Measurements from ENCODE around the gene NXNL2.

The NXNL2 gene

DNA sequence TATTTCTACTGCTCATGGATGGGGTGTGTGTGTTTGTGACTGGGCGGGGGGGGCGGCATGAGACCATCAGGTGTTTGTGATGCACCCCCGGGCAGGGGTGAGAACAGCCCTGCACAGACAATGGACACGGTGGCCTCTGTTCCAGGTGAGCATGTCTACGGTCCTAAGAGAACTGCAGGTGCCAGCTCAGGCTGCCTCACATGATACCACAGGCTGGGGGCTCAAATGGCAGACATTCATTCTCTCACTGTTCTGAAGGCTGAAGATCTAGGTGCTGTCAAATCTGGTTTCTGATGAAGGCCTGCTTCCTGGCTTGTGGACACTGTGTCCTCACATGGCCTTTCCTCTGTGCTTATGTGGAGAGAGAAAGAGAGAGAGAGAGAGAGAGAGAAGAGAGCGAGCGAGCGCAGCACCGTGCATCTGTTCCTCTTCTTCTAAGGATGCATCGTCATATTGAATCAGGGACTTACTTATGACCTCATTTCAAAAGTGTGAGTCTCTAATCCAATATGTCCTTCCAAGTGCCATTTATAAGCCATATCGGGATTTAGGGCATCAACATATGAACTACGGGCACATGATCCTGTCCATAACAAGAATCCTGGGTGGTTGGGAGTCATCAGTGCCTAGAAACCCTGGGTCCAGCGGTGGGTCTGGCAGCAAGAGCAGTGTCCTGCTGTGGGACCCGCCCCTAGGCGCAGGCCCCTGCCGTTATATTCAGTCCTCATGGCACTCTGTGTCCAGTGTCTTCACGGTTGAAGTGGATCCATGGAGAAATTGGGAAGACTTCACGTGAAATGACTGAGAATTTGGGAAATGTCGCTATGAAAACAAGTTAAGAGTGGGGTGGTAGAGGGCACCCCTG lies 42.5 kb downstream of the NXNL2 start:
- TF ChIP-seq, protein P1, sequence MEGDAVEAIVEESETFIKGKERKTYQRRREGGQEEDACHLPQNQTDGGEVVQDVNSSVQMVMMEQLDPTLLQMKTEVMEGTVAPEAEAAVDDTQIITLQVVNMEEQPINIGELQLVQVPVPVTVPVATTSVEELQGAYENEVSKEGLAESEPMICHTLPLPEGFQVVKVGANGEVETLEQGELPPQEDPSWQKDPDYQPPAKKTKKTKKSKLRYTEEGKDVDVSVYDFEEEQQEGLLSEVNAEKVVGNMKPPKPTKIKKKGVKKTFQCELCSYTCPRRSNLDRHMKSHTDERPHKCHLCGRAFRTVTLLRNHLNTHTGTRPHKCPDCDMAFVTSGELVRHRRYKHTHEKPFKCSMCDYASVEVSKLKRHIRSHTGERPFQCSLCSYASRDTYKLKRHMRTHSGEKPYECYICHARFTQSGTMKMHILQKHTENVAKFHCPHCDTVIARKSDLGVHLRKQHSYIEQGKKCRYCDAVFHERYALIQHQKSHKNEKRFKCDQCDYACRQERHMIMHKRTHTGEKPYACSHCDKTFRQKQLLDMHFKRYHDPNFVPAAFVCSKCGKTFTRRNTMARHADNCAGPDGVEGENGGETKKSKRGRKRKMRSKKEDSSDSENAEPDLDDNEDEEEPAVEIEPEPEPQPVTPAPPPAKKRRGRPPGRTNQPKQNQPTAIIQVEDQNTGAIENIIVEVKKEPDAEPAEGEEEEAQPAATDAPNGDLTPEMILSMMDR (IDR thresholded peaks at IDR 0.05; ENCODE audit: control insufficient read depth, extremely low read depth, insufficient read depth): no peak
- no peak for DNase-seq (ENCODE audit: low read depth)

DNA sequence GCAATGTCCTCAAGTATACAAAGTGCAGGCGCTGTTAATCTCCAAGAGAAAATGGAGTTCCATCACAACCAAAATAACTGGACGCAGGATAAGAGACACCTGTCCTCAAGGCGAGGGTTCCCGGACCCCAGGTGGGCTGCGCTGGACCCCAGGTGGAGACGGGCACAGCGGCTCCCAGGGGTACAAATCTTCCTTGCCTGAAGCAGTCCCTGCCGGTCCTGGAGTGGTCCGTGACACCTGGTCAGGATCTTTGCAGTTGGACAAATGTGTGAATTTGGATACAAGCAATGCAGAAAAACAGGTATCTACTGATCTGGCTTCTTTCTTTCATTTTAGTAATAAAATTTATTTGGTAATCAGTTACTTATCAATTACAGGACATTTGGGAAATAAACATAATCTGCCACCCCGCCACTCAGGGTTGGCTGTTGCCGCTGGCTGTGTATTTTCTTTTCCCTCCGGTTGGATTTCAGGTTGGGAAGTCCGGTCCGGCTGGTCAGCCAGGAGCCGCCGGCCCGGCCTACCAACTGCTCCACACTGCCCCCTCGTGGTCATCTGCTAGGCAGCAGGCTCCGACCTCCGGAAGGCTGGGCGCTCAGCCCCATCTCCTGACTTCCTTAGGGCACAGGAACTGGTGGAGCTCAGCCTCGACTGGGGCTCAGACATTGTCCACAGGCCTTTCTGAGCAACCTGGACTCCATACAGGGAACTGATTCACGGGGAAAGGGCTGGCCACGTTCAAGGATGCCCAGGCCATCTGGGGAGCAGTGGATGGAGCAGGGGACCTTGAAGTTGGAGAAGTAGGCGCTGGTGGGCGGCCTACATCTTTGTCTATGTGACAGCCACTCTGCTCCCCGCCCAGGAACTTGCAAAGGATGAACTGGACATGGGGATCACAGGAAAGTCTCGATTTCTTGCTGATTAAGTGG lies 43.4 kb downstream of the NXNL2 start:
- peak; percentile 41 for DNase-seq (ENCODE audit: low read depth)
- H3K4me3 ChIP-seq (ENCODE audit: low read depth, low read length): no peak overlapping the region
- TF ChIP-seq, protein P1 (IDR thresholded peaks at IDR 0.05; ENCODE audit: control insufficient read depth, extremely low read depth, insufficient read depth): peak; percentile 95

More for the DNA sequence above, 42.5 kb downstream of the NXNL2 start:
- no peak overlapping the region for H3K4me3 ChIP-seq (ENCODE audit: low read depth, low read length)

DNA sequence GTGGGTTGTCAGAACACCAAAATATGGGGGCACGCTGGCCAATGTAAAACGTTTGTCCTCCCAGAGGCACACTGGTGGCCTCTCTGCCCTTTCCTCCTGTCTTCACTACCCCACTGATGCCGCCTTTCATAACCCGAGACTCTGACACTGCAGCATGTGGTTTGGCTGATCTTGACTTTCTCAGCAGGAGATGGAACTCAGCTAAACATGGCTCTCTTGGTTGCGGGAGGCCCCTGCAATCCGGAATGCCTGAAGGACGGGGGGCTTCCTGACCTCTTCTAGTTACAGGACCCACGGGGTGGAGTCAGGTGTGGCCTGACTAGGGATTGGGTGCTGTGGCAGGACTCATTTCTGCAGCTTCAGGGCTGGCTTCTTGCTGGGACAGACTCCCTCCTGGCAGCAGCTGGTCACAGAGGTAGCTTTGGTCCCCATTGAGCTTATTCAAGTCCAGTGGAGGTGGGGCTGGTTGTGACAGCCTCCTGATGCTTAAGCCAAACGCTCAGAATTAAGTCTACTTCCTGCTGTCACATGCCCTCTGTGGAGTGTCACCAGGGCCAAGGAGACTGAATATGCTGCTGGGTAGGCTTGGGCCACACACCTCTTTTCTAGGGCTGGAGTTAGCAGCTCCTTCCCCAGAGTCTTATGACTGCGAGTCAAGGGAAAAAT lies 44.2 kb downstream of the NXNL2 start:
- DNase-seq (ENCODE audit: low read depth): no peak
- TF ChIP-seq, protein P1 (IDR thresholded peaks at IDR 0.05; ENCODE audit: control insufficient read depth, extremely low read depth, insufficient read depth): no peak
- H3K4me3 ChIP-seq (ENCODE audit: low read depth, low read length): no peak overlapping the region

DNA sequence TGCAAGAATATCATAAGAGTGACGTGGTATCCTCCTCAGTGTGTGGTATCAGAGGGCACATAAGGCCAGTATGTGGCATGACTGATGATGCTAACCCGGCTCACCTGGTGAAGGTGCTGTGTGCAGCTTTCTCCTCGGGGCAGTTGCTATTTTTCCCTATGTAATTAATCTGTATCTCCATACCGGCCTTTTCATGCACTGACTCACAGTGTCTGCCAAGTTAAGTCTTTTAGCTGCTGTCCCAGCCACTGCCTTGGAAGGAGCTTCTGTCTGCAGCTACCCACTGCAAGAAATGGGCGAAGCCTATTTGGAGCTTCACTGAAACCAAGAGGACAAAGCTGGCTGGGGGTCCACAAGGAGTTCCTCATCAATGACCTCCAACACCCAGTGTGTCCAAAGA lies 46.0 kb downstream of the NXNL2 start:
- H3K4me3 ChIP-seq (ENCODE audit: low read depth, low read length): no peak overlapping the region
- TF ChIP-seq, protein P1 (IDR thresholded peaks at IDR 0.05; ENCODE audit: control insufficient read depth, extremely low read depth, insufficient read depth): no peak
- no peak for DNase-seq (ENCODE audit: low read depth)

DNA sequence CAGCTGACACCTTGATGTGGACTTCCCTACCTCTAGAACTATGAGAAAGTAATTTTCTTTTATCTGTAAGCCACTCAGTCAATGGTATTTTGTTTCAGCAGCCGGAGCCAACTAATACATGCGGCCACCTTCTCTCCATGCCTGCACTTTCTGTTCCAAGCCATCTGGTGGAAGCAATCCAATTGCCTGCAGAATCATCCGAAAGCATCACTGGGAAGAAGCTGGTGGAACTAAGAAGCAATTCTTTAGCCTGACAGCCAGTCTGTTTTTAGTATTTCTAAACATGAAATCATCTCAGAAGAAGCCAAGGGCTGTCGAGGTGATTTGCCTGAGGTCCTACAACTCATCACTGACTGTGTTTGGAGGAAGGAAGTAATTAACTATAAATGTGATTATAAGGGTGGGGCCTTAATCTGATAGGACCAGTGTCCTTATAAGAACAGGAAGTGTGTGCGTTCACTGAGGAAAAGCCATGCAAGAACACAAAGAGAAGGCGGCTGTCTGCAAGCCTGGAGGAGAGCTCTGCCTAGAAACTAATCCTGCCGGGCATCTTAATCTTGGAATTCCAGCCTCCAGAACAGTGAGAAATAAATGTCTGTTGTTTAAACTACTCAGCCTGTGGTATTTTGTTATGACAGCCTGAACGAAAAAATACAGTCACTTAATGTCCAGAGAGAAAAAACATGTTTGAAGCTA lies 49.1 kb downstream of the NXNL2 start:
- H3K4me3 ChIP-seq (ENCODE audit: low read depth, low read length): no peak overlapping the region
- TF ChIP-seq, protein P1 (IDR thresholded peaks at IDR 0.05; ENCODE audit: control insufficient read depth, extremely low read depth, insufficient read depth): no peak
- DNase-seq (ENCODE audit: low read depth): no peak

DNA sequence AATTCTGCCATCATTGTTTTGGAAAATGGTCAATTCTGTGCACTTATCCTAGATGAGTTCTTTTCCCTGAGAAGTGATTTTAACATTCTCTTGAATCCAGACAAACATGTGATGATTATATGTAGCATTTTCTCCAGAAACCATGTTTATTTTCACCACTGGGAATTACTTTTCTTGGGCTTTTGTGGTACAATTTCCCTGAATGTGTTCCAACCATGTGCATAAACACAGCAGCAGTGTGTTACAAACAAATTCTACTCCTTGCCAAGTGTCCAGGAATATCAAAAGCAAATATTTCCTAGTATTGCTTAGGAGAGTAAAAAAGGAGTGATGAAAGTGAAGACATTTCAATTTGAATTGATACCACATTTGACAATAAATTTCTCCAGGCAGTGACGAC lies 50.4 kb downstream of the NXNL2 start:
- H3K4me3 ChIP-seq (ENCODE audit: low read depth, low read length): no peak overlapping the region
- TF ChIP-seq, protein P1 (IDR thresholded peaks at IDR 0.05; ENCODE audit: control insufficient read depth, extremely low read depth, insufficient read depth): no peak
- no peak for DNase-seq (ENCODE audit: low read depth)
